ENCODE data around the gene RPP25L.
"Not testable (repeated sequence)": the region's sequence is repeated elsewhere in the genome, so short reads cannot be mapped to it uniquely, and the experiment has no call there.

Gene RPP25L

DNA sequence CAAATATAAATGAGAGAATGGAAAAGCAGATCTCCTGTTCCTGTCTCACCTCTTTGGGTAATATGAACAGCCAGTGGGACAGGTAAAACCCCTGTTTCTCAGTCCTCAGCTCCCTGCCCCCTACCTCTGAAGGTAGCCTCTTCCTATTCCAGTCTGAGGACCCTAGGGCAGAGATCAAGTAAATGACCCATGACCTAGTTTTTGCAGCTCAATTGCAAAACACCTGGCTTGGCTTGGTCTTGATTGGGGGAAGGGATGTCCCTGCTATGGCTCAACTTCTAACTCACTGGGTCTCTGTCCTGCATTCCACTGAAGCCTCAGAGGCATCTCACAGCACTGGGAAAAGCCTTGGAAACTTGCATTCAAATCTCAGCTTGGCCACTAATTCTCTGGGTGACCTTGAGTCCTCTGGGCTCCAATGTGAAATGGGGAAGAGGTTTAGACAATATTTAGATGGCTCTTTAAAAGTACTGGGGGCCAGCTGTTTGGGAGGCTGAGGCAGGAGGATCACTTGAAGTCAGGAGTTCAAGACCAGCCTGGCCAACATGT, 32.9 kb upstream of the RPP25L start:
- intact Hi-C loops (cut with DNase I; ENCODE audit: low total_unique reads): no loop called here
- no peak overlapping the region for H3K4me3 ChIP-seq
- H3K36me3 ChIP-seq: peaks cover 8 to 16% (median 15%) of the 10 kb centered on the region in 3 donors
- H3K27me3 ChIP-seq: no peaks in the 10 kb centered on the region
- no peak for TF ChIP-seq CTCF (IDR thresholded peaks at IDR 0.05)
- no peaks in the 10 kb centered on the region for H3K9me3 ChIP-seq
- peaks cover 0 to 25% (median 21%) of the 10 kb centered on the region in 4 donors for H3K4me1 ChIP-seq
- no peak overlapping the region for H3K27ac ChIP-seq
- no peak for DNase-seq

GRCh38 chr9:34642679-34643078, 30.8 kb upstream of the RPP25L start:
- H3K27ac ChIP-seq: no peak overlapping the region

GRCh38 chr9:34639322-34639721, 27.4 kb upstream of the RPP25L start:
- peaks cover 0 to 29% (median 23%) of the 10 kb centered on the region in 4 donors for H3K4me1 ChIP-seq
- H3K4me3 ChIP-seq; H3K27ac ChIP-seq; H3K36me3 ChIP-seq; H3K27me3 ChIP-seq; H3K9me3 ChIP-seq; DNase-seq; intact Hi-C loops (cut with DNase I; ENCODE audit: low total_unique reads): not testable (repeated sequence)

More at GRCh38 chr9:34642679-34643078, 30.8 kb upstream of the RPP25L start:
- no peak for TF ChIP-seq CTCF (IDR thresholded peaks at IDR 0.05)
- Histone ChIP-seq H3K9me3 (no peaks in the 10 kb centered on the region), H3K4me1 (peaks cover 0 to 24% (median 20%) of the 10 kb centered on the region in 4 donors), H3K4me3 (no peak overlapping the region), H3K27me3 (no peaks in the 10 kb centered on the region), H3K36me3 (no peaks in the 10 kb centered on the region)
- intact Hi-C loops (cut with DNase I; ENCODE audit: low total_unique reads): no loop called here
- DNase-seq: no peak

GRCh38 chr9:34638138-34638445, 26.2 kb upstream of the RPP25L start:
- Histone ChIP-seq H3K27me3 (no peaks in the 10 kb centered on the region), H3K27ac (peak overlapping the region; percentile 87 to 91), H3K4me3 (peak overlapping the region; percentile 65 to 80), H3K9me3 (no peaks in the 10 kb centered on the region), H3K36me3 (peaks cover 0 to 7% (median 0%) of the 10 kb centered on the region in 3 donors), H3K4me1 (peaks cover 0 to 29% (median 23%) of the 10 kb centered on the region in 4 donors)
- intact Hi-C loops (cut with DNase I; ENCODE audit: low total_unique reads): no loop called here
- TF ChIP-seq CTCF (IDR thresholded peaks at IDR 0.05): no peak
- DNase-seq: no peak

DNA sequence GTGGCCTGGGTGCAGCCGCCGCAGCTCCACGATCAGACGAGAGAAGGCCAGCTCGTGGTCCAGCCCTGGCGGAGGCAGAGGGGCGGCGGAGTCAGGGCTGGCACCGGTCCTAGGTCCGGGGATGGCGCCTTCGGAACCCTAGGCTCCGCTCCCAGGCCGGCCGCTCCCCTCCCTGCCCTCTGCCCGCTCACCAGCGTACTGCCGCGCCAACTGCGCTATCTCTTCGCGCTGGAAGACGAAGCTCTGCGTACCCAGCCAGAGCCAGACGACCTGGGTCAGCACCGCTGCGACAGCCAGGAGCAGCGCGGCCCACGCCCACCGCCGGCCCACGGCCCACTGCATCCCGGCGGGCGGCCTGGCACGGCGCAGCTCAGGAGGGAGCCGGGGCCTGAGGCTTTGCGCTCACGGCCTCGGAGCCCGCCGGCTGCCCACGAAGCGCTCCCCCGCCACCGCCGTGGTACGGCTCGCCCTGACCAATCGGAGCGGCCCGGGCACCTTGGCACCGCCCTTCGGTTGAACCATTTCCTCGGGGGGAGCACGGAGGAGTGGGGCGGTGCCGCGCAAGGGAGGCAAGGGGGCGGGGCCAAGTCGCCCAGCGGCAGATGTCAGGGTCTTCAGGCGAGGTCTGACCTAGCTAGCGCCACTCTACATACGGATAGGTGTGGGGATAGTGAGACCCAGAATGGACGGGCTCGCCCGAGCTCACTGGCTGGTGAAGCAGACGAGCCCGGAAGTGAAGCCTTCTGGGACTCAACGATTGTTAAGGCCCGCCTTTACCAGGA, 25.6 kb upstream of the RPP25L start, which contains the start of gene SIGMAR1:
TSS of gene SIGMAR1 (minus strand) at position 432 of the 782 bp plus-strand sequence. CDS start at position 342, 90 bp downstream.
- peak in 1 of 2 experiments; percentile 25 for TF ChIP-seq CTCF (IDR thresholded peaks at IDR 0.05)
- Histone ChIP-seq H3K9me3 (no peaks in the 10 kb centered on the region), H3K4me1 (peaks cover 0 to 29% (median 23%) of the 10 kb centered on the region in 4 donors), H3K27me3 (no peaks in the 10 kb centered on the region), H3K36me3 (peaks cover 0 to 7% (median 0%) of the 10 kb centered on the region in 3 donors), H3K4me3 (peak within 1 kb of the TSS; percentile 65 to 80), H3K27ac (peak within 1 kb of the TSS; percentile 87 to 91)
- intact Hi-C loops (cut with DNase I; ENCODE audit: low total_unique reads): no loop called here
- peak; percentile 91 to 96 for DNase-seq

- H3K4me3 ChIP-seq: peak overlapping the region; percentile 65 to 80
- DNase-seq: no peak
- no peaks in the 10 kb centered on the region for H3K27me3 ChIP-seq
- TF ChIP-seq CTCF (IDR thresholded peaks at IDR 0.05): no peak
- intact Hi-C loops (cut with DNase I; ENCODE audit: low total_unique reads): no loop called here
- peaks cover 0 to 7% (median 0%) of the 10 kb centered on the region in 3 donors for H3K36me3 ChIP-seq
- peaks cover 0 to 29% (median 23%) of the 10 kb centered on the region in 4 donors for H3K4me1 ChIP-seq
- no peaks in the 10 kb centered on the region for H3K9me3 ChIP-seq
- H3K27ac ChIP-seq: peak overlapping the region; percentile 87 to 91
Observed at GRCh38 chr9:34636791-34637355, 25.0 kb upstream of the RPP25L start.
